HepG2 (cell line): ENCODE results near the gene ULK4. TPM values are rescaled to one million over a fixed set of nuclear protein-coding genes. Genes with fewer than 3 reads are reported as not detected.
A peak's percentile ranks its signal among the peaks of the same experiment; 100 is the strongest.

Experiments
- EEA1 ChIP-seq: sonication (generic); formaldehyde crosslinking; IDR thresholded peaks from 2 replicates; pipeline ENCODE4 v1.5.1; 2020; ENCODE audit warnings: mild to moderate bottlenecking, missing genetic modification reagents, borderline replicate concordance
- FOXA1 ChIP-seq, 2 experiments: fragments of 450-650 bp in 1 of 2; sonication (generic) in 1 of 2; formaldehyde crosslinking in 1 of 2; IDR thresholded peaks; 2 replicates each; pipeline versions ENCODE4 v1.4.0 to v1.6.1; 2016 to 2020; ENCODE audit warnings: missing genetic modification reagents in 1 of 2
- HNRNPL ChIP-seq: fragments of 200-400 bp; formaldehyde crosslinking; IDR thresholded peaks from 2 replicates; pipeline ENCODE4 v1.6.1; 2017; ENCODE audit warnings: mild to moderate bottlenecking, low read depth, low read length
- KDM2A ChIP-seq: sonication (generic); formaldehyde crosslinking; IDR thresholded peaks from 2 replicates; pipeline ENCODE4 v1.4.0; 2020; ENCODE audit warnings: low read depth, missing genetic modification reagents, borderline replicate concordance
- KDM4B ChIP-seq: sonication (generic); formaldehyde crosslinking; IDR thresholded peaks from 2 replicates; pipeline ENCODE4 v1.4.0; 2020; ENCODE audit warnings: missing genetic modification reagents
- NFKB2 ChIP-seq: sonication (generic); formaldehyde crosslinking; IDR thresholded peaks from 2 replicates; pipeline ENCODE4 v1.4.0; 2020; ENCODE audit warnings: missing genetic modification reagents, borderline replicate concordance
- PAX8 ChIP-seq: sonication (generic); formaldehyde crosslinking; IDR thresholded peaks from 2 replicates; pipeline ENCODE4 v1.8.0; 2022; ENCODE audit warnings: mild to moderate bottlenecking, missing genetic modification reagents, borderline replicate concordance
- PPARG ChIP-seq: conservative IDR thresholded peaks from 2 replicates; pipeline ENCODE4 v1.6.1; 2016; ENCODE audit warnings: missing biosample characterization, missing genetic modification reagents
- RXRB ChIP-seq: IDR thresholded peaks from 2 replicates; pipeline ENCODE4 v1.6.1; 2016; ENCODE audit warnings: borderline replicate concordance, missing genetic modification reagents, missing compliant biosample characterization
- SOX13 ChIP-seq, 3 experiments: fragments of 450-650 bp in 1 of 3; sonication (generic) in 1 of 3; formaldehyde crosslinking in 1 of 3; IDR thresholded peaks in 2 of 3; conservative IDR thresholded peaks in 1 of 3; 2 replicates each; pipeline versions ENCODE4 v1.5.0 to v1.6.1; 2016 to 2020; ENCODE audit warnings: antibody characterized with exemption in 1 of 3, mild to moderate bottlenecking in 1 of 3, missing compliant biosample characterization in 1 of 3, missing genetic modification reagents in 1 of 3, moderate library complexity in 1 of 3
- TCF12 ChIP-seq, 2 experiments: fragments of 450-650 bp in 1 of 2; sonication (generic) in 1 of 2; formaldehyde crosslinking in 1 of 2; IDR thresholded peaks; 2 replicates each; pipeline versions ENCODE4 v1.6.1 to v1.8.0; 2017 to 2022; ENCODE audit warnings: antibody characterized with exemption in 1 of 2, mild to moderate bottlenecking in 1 of 2, missing genetic modification reagents in 1 of 2, moderate library complexity in 1 of 2
- TCF7 ChIP-seq: sonication (generic); IDR thresholded peaks from 2 replicates; pipeline ENCODE4 v1.6.1; 2016; ENCODE audit warnings: antibody characterized with exemption, low read depth
- TFDP2 ChIP-seq: sonication (generic); formaldehyde crosslinking; IDR thresholded peaks from 2 replicates; pipeline ENCODE4 v1.4.0; 2020; ENCODE audit warnings: missing genetic modification reagents
- THYN1 ChIP-seq: sonication (generic); formaldehyde crosslinking; IDR thresholded peaks from 2 replicates; pipeline ENCODE4 v1.8.1; 2023; ENCODE audit warnings: low read depth, mild to moderate bottlenecking, moderate library complexity, missing genetic modification reagents, borderline replicate concordance
- ZNF331 ChIP-seq: sonication (generic); formaldehyde crosslinking; IDR thresholded peaks from 2 replicates; pipeline ENCODE4 v1.4.0; 2020; ENCODE audit warnings: missing genetic modification reagents
- ZNF343 ChIP-seq: sonication (generic); formaldehyde crosslinking; IDR thresholded peaks from 2 replicates; pipeline ENCODE4 v1.4.0; 2020; ENCODE audit warnings: mild to moderate bottlenecking, missing genetic modification reagents
- ZNF782 ChIP-seq: sonication (generic); formaldehyde crosslinking; IDR thresholded peaks from 2 replicates; pipeline ENCODE4 v1.4.0; 2020; ENCODE audit warnings: missing genetic modification reagents, mild to moderate bottlenecking, borderline replicate concordance
- polyA plus RNA-seq, 8 experiments: library from polyadenylated mRNA; depleted of rRNA in 3 of 8; stranded (reverse) in 7 of 8; unstranded in 1 of 8; fragments of >200 nt; fragmentation: Illumina TruSeq in 4 of 8; extraction: Trizol in 4 of 8; gene quantifications; 2 replicates each; pipeline versions ENCODE4 v1.2.1 to v1.2.3, GENCODE V29; 2011 to 2016; ENCODE audit warnings: low read depth in 4 of 8, missing spikeins in 1 of 8, mixed read lengths in 1 of 8; ENCODE audit not compliant: insufficient read depth in 1 of 8
- total RNA-seq, 5 experiments: library from RNA; depleted of rRNA; stranded (reverse); fragments of >200 nt; fragmentation: Illumina TruSeq; extraction: Trizol; gene quantifications; 2 replicates each; pipeline ENCODE4 v1.2.3, GENCODE V29; 2016; ENCODE audit warnings: low read depth in 1 of 5
- TF ChIP-seq, protein P1 (sequence below): sonication (generic); formaldehyde crosslinking; IDR thresholded peaks from 2 replicates; pipeline ENCODE4 v1.5.0; 2020; ENCODE audit warnings: mild to moderate bottlenecking, missing genetic modification reagents, borderline replicate concordance

The ULK4 gene
- total and polyA plus RNA-seq, 2 of the 13 experiments (the other 11 are each of a cell fraction or from before 2014, with no cell fraction given), result 6.7 to 11.8 TPM

DNA sequence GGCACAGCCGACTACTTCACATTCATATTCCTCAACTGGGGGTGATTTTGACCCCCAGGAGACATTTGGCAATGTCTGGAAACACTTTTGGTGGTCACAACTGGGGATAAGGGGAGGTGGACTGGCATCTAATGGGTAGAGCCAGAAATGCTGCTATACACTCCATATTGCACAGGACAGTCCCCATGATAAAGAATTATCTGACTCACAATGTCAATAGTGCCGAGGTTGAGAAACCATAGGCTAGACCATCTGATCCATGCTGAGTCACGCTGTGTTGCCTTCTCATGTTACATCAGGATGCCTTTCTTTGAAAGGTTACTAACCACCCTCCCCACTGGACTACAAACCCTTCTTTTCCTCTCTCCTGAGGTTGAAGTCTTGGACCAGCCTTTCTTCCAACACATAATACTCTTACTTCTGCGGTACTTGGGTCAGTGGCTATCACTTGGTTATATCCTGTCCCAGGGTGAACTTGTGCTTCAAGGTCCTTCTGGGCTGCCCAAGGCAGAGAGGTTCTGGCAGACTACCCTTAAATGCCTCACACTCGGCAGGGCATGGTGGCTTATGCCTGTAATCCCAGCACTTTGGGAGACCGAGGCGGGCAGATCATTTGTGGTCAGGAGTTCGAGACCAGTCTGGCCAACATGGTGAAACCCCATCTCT, 693.8 kb downstream of the ULK4 start (continued):
- TF ChIP-seq SOX13 (IDR thresholded peaks at IDR 0.05), result no peak
- peak in 1 of 2 experiments; percentile 90; a peak in 2 of 4 replicates for TF ChIP-seq SOX13 (CRISPR knock-in tag; conservative IDR thresholded peaks at IDR 0.05 in 1 of 2, IDR thresholded peaks at IDR 0.05 in 1 of 2)
- no peak for TF ChIP-seq EEA1 (CRISPR knock-in tag)
- TF ChIP-seq FOXA1 (IDR thresholded peaks at IDR 0.05), result peak; percentile 86
- peak; percentile 100 for TF ChIP-seq FOXA1 (CRISPR knock-in tag; IDR thresholded peaks at IDR 0.05)
- no peak for TF ChIP-seq HNRNPL
- peak; percentile 94 for TF ChIP-seq ZNF331 (CRISPR knock-in tag)
- TF ChIP-seq, protein P1, sequence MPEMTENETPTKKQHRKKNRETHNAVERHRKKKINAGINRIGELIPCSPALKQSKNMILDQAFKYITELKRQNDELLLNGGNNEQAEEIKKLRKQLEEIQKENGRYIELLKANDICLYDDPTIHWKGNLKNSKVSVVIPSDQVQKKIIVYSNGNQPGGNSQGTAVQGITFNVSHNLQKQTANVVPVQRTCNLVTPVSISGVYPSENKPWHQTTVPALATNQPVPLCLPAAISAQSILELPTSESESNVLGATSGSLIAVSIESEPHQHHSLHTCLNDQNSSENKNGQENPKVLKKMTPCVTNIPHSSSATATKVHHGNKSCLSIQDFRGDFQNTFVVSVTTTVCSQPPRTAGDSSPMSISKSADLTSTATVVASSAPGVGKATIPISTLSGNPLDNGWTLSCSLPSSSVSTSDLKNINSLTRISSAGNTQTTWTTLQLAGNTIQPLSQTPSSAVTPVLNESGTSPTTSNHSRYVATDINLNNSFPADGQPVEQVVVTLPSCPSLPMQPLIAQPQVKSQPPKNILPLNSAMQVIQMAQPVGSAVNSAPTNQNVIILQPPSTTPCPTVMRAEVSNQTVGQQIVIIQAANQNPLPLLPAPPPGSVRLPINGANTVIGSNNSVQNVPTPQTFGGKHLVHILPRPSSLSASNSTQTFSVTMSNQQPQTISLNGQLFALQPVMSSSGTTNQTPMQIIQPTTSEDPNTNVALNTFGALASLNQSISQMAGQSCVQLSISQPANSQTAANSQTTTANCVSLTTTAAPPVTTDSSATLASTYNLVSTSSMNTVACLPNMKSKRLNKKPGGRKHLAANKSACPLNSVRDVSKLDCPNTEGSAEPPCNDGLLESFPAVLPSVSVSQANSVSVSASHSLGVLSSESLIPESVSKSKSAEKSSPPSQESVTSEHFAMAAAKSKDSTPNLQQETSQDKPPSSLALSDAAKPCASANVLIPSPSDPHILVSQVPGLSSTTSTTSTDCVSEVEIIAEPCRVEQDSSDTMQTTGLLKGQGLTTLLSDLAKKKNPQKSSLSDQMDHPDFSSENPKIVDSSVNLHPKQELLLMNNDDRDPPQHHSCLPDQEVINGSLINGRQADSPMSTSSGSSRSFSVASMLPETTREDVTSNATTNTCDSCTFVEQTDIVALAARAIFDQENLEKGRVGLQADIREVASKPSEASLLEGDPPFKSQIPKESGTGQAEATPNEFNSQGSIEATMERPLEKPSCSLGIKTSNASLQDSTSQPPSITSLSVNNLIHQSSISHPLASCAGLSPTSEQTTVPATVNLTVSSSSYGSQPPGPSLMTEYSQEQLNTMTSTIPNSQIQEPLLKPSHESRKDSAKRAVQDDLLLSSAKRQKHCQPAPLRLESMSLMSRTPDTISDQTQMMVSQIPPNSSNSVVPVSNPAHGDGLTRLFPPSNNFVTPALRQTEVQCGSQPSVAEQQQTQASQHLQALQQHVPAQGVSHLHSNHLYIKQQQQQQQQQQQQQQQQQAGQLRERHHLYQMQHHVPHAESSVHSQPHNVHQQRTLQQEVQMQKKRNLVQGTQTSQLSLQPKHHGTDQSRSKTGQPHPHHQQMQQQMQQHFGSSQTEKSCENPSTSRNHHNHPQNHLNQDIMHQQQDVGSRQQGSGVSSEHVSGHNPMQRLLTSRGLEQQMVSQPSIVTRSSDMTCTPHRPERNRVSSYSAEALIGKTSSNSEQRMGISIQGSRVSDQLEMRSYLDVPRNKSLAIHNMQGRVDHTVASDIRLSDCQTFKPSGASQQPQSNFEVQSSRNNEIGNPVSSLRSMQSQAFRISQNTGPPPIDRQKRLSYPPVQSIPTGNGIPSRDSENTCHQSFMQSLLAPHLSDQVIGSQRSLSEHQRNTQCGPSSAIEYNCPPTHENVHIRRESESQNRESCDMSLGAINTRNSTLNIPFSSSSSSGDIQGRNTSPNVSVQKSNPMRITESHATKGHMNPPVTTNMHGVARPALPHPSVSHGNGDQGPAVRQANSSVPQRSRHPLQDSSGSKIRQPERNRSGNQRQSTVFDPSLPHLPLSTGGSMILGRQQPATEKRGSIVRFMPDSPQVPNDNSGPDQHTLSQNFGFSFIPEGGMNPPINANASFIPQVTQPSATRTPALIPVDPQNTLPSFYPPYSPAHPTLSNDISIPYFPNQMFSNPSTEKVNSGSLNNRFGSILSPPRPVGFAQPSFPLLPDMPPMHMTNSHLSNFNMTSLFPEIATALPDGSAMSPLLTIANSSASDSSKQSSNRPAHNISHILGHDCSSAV (CRISPR knock-in tag), result no peak
- peak; percentile 94 for TF ChIP-seq RXRB (CRISPR knock-in tag)
- no peak for TF ChIP-seq PAX8 (CRISPR knock-in tag)
- no peak for TF ChIP-seq TCF12 (IDR thresholded peaks at IDR 0.05)
- no peak for TF ChIP-seq TCF12 (CRISPR knock-in tag; IDR thresholded peaks at IDR 0.05)
- TF ChIP-seq PPARG (CRISPR knock-in tag), result peak; percentile 63; the same call in 1 of the 2 replicates
- no peak for TF ChIP-seq TFDP2 (CRISPR knock-in tag)
- TF ChIP-seq ZNF343, result no peak
- TF ChIP-seq THYN1, result no peak
- no peak for TF ChIP-seq NFKB2
- peak; percentile 90; the same call in 1 of the 2 replicates for TF ChIP-seq KDM4B (CRISPR knock-in tag)
- peak; percentile 80 for TF ChIP-seq TCF7
- peak; percentile 69 for TF ChIP-seq KDM2A (CRISPR knock-in tag)
- peak; percentile 72; the same call in 1 of the 2 replicates for TF ChIP-seq ZNF782 (CRISPR knock-in tag)
